Tibial artery (tissue), 4 donors: Measurements from ENCODE around the gene GABARAPL2.

Experiments used
- DNase-seq, 2 donors: peaks; one replicate each; pipeline ENCODE4 v3.0.0-alpha.2; 2019
- H3K27ac ChIP-seq, 2 donors: fragments of 200-600 bp; sonication (generic) in 1 of 2; 1 replicate in 1 of 2; 2 replicates in 1 of 2; pipeline ENCODE4 v1.5.1; 2018 to 2019; ENCODE audit warnings: mild to moderate bottlenecking in 1 of 2
- H3K27me3 ChIP-seq, 2 donors: fragments of 200-600 bp; sonication (generic) in 1 of 2; one replicate each; pipeline versions ENCODE4 v1.5.1 to v1.6.0; 2016 to 2019
- H3K36me3 ChIP-seq, 3 donors: fragments of 200-600 bp; sonication (generic) in 2 of 3; one replicate each; pipeline ENCODE4 v1.5.1; 2016 to 2019; ENCODE audit warnings: mild to moderate bottlenecking in 2 of 3
- H3K4me1 ChIP-seq, 4 donors: fragments of 200-600 bp; sonication (generic) in 2 of 4; 1 replicate in 3 of 4; 2 replicates in 1 of 4; pipeline ENCODE4 v1.5.1; 2016 to 2019
- H3K4me3 ChIP-seq, 2 donors: fragments of 200-600 bp; sonication (generic) in 1 of 2; 1 replicate in 1 of 2; 2 replicates in 1 of 2; pipeline ENCODE4 v1.5.1; 2018 to 2019; ENCODE audit warnings: mild to moderate bottlenecking in 2 of 2
- H3K9me3 ChIP-seq, 3 donors: fragments of 200-600 bp; sonication (generic) in 1 of 3; one replicate each; pipeline ENCODE4 v1.5.1; 2016 to 2019
- CTCF ChIP-seq, 2 experiments: fragments of 200-600 bp in 1 of 2; fragments of 450-650 bp in 1 of 2; IDR thresholded peaks; one replicate each; pipeline ENCODE4 v1.5.1; 2017 to 2019; ENCODE audit warnings: antibody characterized with exemption in 2 of 2, mild to moderate bottlenecking in 1 of 2, moderate library complexity in 1 of 2
- intact Hi-C: fragments of 100-400 bp; cut with DNase I; formaldehyde crosslinking; loops from one replicate; pipeline ENCODE4 v1.15.0; 2023; ENCODE audit warnings: low total_unique reads

Gene GABARAPL2

GRCh38 chr16:75622761-75623605, 56.8 kb downstream of the GABARAPL2 start, which contains the start of gene ADAT1:
ADAT1 (minus strand) TSS chr16:75623281; CDS start chr16:75620799, 2,482 bp downstream.
- intact Hi-C loops: loop anchor here (2.0 to 10.0 kb wide), 3 partner anchors 56 to 151 kb away; partner anchors contain the start of gene GABARAPL2
- Histone ChIP-seq H3K27ac (peak within 1 kb of the TSS; percentile 86 to 89), H3K36me3 (peaks cover 22 to 52% (median 36%) of the 10 kb centered on the region in 3 donors), H3K27me3 (no peaks in the 10 kb centered on the region), H3K9me3 (no peaks in the 10 kb centered on the region), H3K4me3 (peak within 1 kb of the TSS; percentile 62 to 80), H3K4me1 (peaks cover 0 to 22% (median 18%) of the 10 kb centered on the region in 4 donors)
- peak; percentile 98 to 99 for DNase-seq
- TF ChIP-seq CTCF (IDR thresholded peaks at IDR 0.05): no peak

GRCh38 chr16:75624921-75625334, 58.7 kb downstream of the GABARAPL2 start:
- TF ChIP-seq CTCF (IDR thresholded peaks at IDR 0.05): no peak
- H3K4me1 ChIP-seq: peaks cover 0 to 22% (median 18%) of the 10 kb centered on the region in 4 donors
- no peak for DNase-seq
- H3K27me3 ChIP-seq: no peaks in the 10 kb centered on the region
- intact Hi-C loops: loop anchor here (5.0 to 10.0 kb wide), 2 partner anchors 140 to 153 kb away; no protein-coding TSS in a partner anchor
- no peaks in the 10 kb centered on the region for H3K9me3 ChIP-seq
- H3K36me3 ChIP-seq: peaks cover 40 to 52% (median 41%) of the 10 kb centered on the region in 3 donors
- H3K27ac ChIP-seq: no peak overlapping the region
- no peak overlapping the region for H3K4me3 ChIP-seq

- no peak for TF ChIP-seq CTCF (IDR thresholded peaks at IDR 0.05)
- no peaks in the 10 kb centered on the region for H3K27me3 ChIP-seq
- H3K36me3 ChIP-seq: peaks cover 53 to 65% (median 60%) of the 10 kb centered on the region in 3 donors
- H3K4me3 ChIP-seq: no peak overlapping the region
- peaks cover 0 to 13% (median 9%) of the 10 kb centered on the region in 4 donors for H3K4me1 ChIP-seq
- no peak overlapping the region for H3K27ac ChIP-seq
- no peak for DNase-seq
- H3K9me3 ChIP-seq: no peaks in the 10 kb centered on the region
- intact Hi-C loops: loop anchor here (10.0 kb wide), 1 partner anchor 138 kb away; no protein-coding TSS in a partner anchor
Observed at GRCh38 chr16:75626806-75627205, 60.6 kb downstream of the GABARAPL2 start.
